TTC549 (cell line): ENCODE data around the gene STXBP5.

ENCODE experiments used
- FAIRE-seq: peaks from 2 replicates; lab custom pipeline; 2012; peaks lifted over from hg19 to GRCh38; lab: Jason Lieb, UNC

Gene STXBP5

GRCh38 chr6:147178355-147178754, 25.9 kb upstream of the STXBP5 start:
- no peak for FAIRE-seq

DNA sequence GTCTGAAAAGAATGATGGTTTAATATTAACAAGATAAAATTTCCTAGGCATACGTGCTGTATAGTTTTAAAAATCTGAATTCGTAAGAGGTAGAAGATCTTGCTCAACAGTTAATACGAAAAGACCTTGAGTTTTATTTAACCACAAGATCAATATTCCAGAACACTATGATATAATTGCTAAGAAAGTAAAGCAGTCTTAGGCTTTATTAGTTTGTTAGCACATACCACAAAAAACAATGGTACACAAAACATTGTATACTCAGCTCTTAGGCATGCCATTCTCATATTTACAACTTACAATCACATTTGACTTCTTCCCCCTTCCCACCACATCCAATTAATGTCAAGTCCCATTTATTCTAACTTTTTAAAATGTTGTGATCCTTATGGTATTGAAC, 24.4 kb upstream of the STXBP5 start:
- no peak for FAIRE-seq

GRCh38 chr6:147180926-147181325, 23.3 kb upstream of the STXBP5 start:
- FAIRE-seq: no peak

- no peak for FAIRE-seq
These were observed 19.8 kb upstream of the STXBP5 start for GRCh38 chr6:147184379-147184778.

DNA sequence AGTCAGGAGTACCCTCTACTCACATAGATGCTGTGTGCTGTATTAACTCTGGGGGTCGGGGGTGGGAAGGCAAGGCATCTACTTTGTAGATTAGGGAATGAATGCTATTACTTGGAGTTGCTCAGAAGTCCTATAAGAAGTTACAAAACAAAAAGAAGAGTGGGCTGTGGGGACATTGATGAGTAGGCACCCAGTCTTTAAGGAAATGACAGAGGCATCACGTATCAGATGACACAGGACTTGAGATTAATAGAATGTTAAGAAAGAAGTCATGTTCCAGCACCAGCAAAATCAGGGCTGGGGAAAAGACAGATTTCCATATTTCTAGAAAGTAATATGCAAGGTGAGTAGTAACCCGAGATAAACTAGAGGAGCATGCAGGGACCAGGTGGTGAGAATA, 19.0 kb upstream of the STXBP5 start:
- no peak for FAIRE-seq

DNA sequence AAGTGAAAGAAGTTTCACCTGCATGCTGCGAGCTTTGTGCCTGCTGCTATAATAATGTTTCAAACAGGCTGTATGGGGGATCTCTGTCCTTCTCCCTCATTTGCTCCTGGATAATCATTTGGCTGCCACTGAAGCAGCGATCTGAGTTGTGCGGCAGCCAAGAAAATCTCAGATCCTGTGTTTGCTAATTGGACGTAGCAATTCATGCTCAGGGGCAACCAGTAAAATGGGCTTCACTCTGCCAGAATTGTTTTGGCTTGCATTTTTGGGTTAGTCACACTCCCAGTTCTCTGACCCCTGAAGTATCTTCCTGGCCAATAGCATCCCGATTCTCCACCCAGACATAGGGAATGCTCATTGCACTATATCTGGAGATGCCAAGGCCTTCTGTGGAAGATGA, 13.7 kb upstream of the STXBP5 start:
- FAIRE-seq: no peak

DNA sequence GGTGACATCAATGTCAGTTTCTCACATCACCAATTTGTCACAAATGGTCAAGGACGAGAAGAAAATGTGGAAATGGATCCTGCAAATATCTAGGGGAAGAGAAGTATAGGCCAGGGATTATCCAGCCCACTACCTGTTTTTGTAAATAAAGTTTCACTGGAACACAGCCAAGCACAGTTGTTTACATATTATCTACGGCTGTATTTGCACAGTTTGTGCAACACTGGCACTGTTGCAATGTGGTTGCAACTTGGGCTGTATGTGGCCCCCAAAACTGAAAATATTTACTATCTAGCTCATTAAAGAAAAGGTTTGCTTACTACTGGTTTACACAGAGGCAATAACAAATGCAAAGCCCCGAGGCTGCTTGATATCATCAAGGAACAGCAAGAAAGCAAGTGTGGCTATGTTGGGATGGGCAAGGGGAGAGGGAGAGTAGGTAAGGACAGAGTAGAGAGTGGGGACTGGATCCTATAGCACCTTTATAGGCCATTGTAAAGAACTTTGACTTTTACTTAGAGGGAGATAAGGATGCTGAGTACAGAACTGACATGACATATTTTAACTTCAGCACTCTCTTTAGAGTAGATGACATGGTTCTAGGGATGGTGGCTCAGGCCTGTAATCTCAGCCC, 11.8 kb upstream of the STXBP5 start:
- no peak for FAIRE-seq

- FAIRE-seq: no peak
These were observed 9.4 kb upstream of the STXBP5 start for GRCh38 chr6:147194652-147195411.

- no peak for FAIRE-seq
These were observed 8.7 kb upstream of the STXBP5 start for GRCh38 chr6:147195510-147195909.

DNA sequence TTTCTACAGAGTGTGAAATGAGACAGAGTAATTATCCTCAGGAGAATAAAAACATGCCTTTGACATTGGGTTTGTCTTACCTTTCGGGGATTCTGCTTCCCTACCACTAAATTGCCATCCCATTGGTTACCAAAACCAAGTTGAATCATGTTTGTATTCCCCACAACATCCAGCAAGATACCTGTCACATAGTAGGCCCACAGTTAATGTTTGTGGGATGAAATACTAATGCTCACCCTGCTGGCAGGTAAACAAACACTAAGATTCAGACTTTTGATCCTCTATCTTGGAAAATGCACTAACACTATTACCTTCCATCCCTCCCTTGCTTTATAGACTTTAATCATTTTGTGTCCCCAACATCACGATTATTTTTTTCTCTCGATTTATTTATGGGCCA, 8.2 kb upstream of the STXBP5 start:
- no peak for FAIRE-seq

- peak; percentile 7 for FAIRE-seq
These were observed 3.5 kb upstream of the STXBP5 start for GRCh38 chr6:147200711-147201110.

DNA sequence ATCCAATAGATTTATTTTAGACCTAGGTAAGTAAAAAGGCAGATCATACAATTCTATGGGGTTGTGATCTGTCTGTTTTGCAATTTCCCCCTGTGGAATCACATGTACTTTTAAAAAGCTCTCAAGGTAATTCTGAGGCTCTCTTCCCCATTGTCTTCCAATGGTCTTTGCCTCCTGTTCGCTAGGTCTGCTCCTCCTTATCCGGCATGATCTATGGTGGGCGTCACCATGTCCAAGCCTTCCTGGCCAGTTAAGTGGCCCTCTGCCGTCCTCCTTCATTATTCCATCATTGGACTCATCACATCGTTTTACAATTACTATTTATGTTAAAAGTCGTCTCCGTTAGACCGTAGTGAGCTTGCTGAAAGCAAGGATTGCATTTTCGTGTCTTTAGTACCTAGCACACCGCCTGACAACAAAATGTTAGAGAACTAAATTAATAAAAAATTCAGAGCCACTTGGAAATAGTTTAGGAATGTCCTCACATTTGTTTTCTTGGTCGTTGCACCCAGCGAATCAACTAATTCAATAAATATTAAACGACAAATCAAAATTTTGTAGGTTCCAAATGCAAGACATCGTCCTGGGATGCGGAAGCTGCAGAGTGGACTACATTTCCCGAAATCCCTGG, 2.2 kb upstream of the STXBP5 start:
- FAIRE-seq: no peak

GRCh38 chr6:147202516-147203310, 1.5 kb upstream of the STXBP5 start:
- FAIRE-seq: peak; percentile 96

DNA sequence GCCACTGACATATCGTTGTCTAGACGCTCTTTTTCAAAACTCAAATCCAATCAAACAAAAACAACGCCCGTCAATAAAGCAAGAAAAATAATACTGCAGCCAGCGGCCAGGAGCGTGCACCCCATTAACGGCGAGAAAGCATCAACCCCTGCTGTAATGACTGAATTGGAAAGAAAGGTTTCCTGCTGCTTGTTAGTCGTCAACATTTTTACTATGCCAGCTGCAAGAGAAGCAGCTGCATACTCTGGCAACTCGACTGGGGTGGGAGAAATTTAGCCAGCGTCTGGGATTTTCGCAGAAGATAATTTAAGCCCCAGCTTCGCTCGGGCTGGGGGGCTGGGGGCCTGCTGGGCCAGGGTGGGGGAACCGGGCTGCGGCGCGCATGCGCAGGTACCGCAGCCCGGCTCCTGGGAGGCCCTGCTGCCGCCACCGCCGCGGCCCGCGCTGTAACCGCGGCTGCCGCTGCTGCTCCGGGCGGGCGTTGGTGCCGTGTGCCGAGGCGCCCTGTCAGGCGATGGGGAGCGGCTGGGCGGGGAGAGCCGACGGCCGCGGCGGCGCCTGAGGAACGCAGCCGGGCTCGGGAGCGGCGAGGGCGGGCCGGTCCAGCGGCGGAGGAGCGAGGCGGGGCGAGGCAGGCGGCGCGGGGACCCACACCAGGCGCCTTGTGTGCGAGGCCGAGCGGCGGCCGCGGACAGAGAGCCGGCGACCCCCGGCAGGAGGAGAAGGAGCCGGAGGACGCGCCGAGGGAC, 732 bp upstream of the STXBP5 start:
- no peak for FAIRE-seq

DNA sequence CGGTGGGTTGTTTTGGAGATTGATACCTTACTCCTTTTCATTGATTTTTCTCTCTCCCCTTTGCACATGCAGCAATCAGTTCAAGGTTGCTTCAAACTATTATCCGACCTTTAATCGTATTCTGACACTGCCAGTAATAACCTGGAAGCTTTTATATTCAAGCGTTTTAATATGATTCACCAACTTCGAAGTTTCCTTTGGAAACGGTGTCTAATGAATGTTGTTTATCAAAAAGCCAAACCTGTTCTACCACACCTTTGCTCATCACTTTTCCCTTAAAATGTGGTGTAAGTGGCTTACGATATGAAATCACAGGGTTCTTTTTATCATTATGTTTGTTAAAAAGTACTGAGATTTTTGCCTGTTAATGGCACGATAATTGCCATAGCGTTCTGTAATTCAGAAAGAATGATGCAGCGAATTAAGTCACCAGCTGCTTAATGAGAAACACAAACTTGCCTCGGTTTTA, 660 bp downstream of the STXBP5 start:
- no peak for FAIRE-seq

DNA sequence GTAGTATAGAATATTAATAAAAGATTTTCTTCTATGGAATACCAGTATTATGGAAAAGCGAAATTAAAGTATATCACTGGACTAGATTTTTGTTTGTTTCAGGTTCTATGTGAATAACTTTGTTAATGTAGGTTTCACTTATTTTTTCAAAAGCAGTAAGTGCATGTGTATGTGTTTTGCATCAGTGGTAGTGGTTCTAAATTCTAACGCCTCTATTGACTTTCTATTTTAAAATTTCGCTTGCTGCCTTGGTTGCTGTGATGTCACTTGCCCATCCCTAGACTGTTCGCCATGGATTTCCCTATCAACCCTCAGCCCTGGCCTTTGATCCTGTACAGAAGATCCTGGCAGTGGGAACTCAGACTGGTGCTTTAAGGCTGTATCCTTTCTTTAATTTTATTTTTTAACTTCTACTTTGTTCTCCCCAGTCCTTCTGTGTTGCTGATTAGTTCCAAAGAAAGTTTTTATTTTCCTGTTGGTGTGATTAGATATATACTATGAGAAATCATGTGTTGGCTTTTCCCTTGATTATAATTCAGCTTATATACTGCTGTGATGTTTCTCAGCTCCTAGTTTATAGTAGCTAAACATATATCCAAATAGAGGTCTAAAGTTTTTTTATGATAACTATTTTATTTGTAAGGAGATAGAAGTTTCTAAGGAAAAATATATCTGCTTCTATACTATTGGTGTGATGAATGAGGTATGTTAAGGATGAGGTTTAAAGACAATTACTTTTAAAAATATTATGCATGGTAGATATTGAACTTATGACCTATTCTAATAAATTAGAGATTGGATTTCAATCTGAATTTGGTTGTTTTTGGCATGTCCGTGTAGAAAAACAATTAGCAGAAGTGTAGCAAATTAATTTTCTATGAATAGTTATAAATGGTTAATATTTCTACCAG, 1.7 kb downstream of the STXBP5 start:
- FAIRE-seq: no peak

- FAIRE-seq: no peak
These were observed 3.1 kb downstream of the STXBP5 start for GRCh38 chr6:147207351-147207750.

DNA sequence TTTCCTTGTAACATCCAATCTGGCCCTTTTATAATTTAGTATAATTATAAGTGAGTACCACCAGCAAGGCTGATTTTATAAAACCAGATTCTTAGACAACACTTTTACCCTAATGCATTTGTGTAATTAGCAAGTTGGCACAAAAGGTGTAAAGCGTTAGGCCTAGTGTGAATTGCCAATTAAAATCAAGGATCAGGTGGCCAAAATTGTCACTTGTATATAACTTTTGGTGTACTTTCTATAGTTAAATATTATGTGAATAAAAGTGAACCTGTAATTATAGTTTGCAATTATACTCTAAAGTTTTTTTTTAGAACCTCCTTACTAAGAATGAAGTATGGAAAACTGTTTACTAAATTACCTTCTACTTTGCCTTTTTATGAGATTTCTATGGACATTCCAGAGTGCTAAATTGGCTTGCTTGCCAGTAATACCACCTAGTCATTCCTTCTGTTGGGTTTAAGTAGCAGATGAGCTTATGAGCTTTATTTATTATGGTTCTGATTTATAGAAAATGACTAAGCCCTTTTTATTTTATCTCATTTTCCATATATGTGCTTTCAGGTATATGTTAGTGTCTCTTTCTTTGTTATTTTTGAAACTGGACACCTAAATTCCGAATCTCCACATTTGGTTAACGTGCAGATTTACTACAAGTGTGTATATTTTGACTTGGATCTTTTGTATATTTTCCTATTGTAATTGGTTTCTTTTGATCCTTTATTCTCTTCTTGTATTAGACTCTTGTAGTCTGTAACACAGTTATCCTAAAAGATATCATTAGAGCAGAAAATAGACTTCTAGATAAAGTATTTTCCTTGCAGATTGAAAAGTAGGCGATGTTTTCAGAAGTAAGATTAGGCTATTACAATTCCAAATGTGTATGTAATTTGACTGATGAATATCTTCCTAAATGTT, 3.9 kb downstream of the STXBP5 start:
- FAIRE-seq: no peak

DNA sequence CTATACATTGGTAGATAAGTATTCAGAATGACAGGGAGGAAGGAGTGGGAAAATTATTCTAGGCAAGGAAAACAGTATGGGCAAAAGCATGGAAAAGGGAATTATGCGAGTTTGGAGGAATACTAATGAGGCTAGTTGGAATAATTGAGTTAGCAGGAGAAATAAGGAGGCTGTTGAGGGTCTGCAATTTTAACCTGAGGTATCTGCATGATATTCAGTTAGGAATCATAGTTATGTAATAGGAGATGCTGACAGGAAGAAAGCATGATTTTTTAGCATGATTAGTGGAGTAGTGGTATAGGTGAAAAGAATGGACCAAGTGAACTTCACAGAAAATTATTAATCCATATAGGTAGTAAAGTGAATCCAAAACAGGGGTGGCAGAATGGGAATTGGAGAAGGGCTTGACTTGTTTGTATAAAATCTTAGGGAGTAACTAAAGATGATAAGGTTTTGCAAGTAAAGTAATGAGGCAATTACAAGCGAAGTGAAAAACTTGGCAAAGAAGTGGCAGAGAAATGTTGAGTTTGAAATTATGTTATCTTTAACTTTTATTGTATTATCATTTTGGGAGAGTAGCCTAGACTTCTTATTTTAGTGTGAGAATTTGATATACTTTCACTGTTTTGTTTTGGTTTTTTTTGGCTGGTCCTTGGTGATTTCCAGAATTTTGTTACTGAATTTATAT, 5.7 kb downstream of the STXBP5 start:
- FAIRE-seq: no peak
